NCI-H2107 treated with DMSO at 0.1 percent for 48 hours (cell line): Measurements from ENCODE around the gene POLR2M.

Experiments used
- DNase-seq: peaks from one replicate; lab custom pipeline; 2025; ENCODE audit not compliant: unreplicated experiment; lab: John Stamatoyannopoulos, UW

Gene POLR2M

GRCh38 chr15:57691082-57691481 lies 15.4 kb upstream of the POLR2M start:
- DNase-seq: no peak

GRCh38 chr15:57692709-57693108 lies 13.8 kb upstream of the POLR2M start:
- DNase-seq: no peak

GRCh38 chr15:57694279-57694678 lies 12.2 kb upstream of the POLR2M start:
- no peak for DNase-seq

GRCh38 chr15:57696146-57696545 lies 10.4 kb upstream of the POLR2M start:
- DNase-seq: no peak

GRCh38 chr15:57697588-57697987 lies 8.9 kb upstream of the POLR2M start:
- DNase-seq: no peak

GRCh38 chr15:57698243-57698642 lies 8.3 kb upstream of the POLR2M start:
- DNase-seq: no peak

- DNase-seq: no peak
Observed at GRCh38 chr15:57698991-57699390, 7.5 kb upstream of the POLR2M start.

- DNase-seq: peak; percentile 31
Observed at GRCh38 chr15:57703387-57703786, 3.1 kb upstream of the POLR2M start.

- DNase-seq: no peak
Observed at GRCh38 chr15:57704441-57704840, 2.1 kb upstream of the POLR2M start.

GRCh38 chr15:57705746-57706404 lies 639 bp upstream of the POLR2M start:
- no peak for DNase-seq

- DNase-seq: no peak
Observed at GRCh38 chr15:57708047-57708446, 1.5 kb downstream of the POLR2M start.

GRCh38 chr15:57718309-57718708 lies 11.8 kb downstream of the POLR2M start:
- no peak for DNase-seq

- DNase-seq: no peak
Observed at GRCh38 chr15:57720867-57721266, 14.4 kb downstream of the POLR2M start.

- no peak for DNase-seq
Observed at GRCh38 chr15:57726411-57726810, 19.9 kb downstream of the POLR2M start.

- no peak for DNase-seq
Observed at GRCh38 chr15:57727031-57727430, 20.5 kb downstream of the POLR2M start.

- DNase-seq: no peak
Observed at GRCh38 chr15:57728436-57728835, 21.9 kb downstream of the POLR2M start.

GRCh38 chr15:57730876-57731275 lies 24.4 kb downstream of the POLR2M start:
- DNase-seq: no peak

- DNase-seq: no peak
Observed at GRCh38 chr15:57731530-57732103, 25.1 kb downstream of the POLR2M start.

- peak; percentile 14 for DNase-seq
Observed at GRCh38 chr15:57732526-57733331, 26.2 kb downstream of the POLR2M start.

GRCh38 chr15:57734860-57735259 lies 28.3 kb downstream of the POLR2M start:
- DNase-seq: no peak

GRCh38 chr15:57735431-57735830 lies 28.9 kb downstream of the POLR2M start:
- DNase-seq: no peak

GRCh38 chr15:57735891-57736290 lies 29.4 kb downstream of the POLR2M start:
- DNase-seq: no peak
